NB4 (cell line): ENCODE measurements around the gene SLC25A18.

Source experiments
- CTCF ChIP-seq: IDR thresholded peaks from one replicate; pipeline ENCODE4 v1.5.1; 2012; ENCODE audit warnings: low read depth, low read length
- MAX ChIP-seq: IDR thresholded peaks from 2 replicates; pipeline ENCODE4 v1.6.1; 2011; ENCODE audit warnings: low read depth, low read length
- MYC ChIP-seq: IDR thresholded peaks from 2 replicates; pipeline ENCODE4 v1.6.1; 2011; ENCODE audit warnings: low read depth, low read length
- POLR2A ChIP-seq: IDR thresholded peaks from 2 replicates; pipeline ENCODE4 v1.6.1; 2011; ENCODE audit warnings: mild to moderate bottlenecking; ENCODE audit not compliant: insufficient read length; ENCODE audit errors: extremely low read depth

DNA sequence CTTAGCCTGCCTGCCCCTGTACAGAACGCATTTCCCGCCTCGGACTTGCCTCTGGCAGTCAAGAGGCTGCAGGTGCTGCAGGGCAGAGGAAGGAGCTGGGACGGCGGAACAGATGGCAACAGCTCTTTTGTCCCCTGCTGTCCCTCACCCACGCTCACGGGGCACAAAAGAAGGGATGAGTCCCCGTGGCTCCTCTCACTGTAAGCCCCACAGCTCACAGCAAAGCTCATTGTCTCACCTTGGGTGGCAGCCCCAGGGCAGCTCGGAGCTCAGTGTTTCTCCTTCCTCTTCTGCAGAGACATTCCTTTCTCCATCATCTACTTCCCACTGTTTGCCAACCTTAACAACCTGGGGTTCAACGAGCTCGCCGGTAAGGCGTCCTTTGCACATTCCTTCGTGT lies 24.3 kb downstream of the SLC25A18 start:
- TF ChIP-seq CTCF, result no peak
- no peak for TF ChIP-seq POLR2A
- TF ChIP-seq MAX, result no peak
- no peak for TF ChIP-seq MYC
